GM12891 (cell line): ENCODE measurements around the gene TBX4.

Experiments
- DNase-seq: peaks from one replicate; pipeline ENCODE4 v3.0.0; 2011; ENCODE audit warnings: low spot score; ENCODE audit not compliant: insufficient read length
- FAIRE-seq: peaks from 2 replicates; lab custom pipeline; 2011; peaks lifted over from hg19 to GRCh38; lab: Jason Lieb, UNC
- PAX5 ChIP-seq: IDR thresholded peaks from 2 replicates; pipeline ENCODE4 v1.6.1; 2011; ENCODE audit warnings: low read length, moderate library complexity, mild to moderate bottlenecking; ENCODE audit not compliant: insufficient read depth, severe bottlenecking
- POLR2A ChIP-seq: IDR thresholded peaks from 2 replicates; pipeline ENCODE4 v1.6.1; 2011; ENCODE audit warnings: low read depth, low read length, control low read depth
- POLR2AphosphoS5 ChIP-seq: IDR thresholded peaks from 2 replicates; pipeline ENCODE4 v1.6.1; 2011; ENCODE audit warnings: low read depth, low read length, control low read depth
- POU2F2 ChIP-seq: IDR thresholded peaks from 2 replicates; pipeline ENCODE4 v1.6.1; 2011; ENCODE audit warnings: low read depth, mild to moderate bottlenecking, control low read depth, low read length, moderate library complexity
- SPI1 ChIP-seq: IDR thresholded peaks from 2 replicates; pipeline ENCODE4 v1.6.1; 2011; ENCODE audit warnings: low read depth, low read length, control low read depth
- TAF1 ChIP-seq: IDR thresholded peaks from 2 replicates; pipeline ENCODE4 v1.6.1; 2011; ENCODE audit warnings: low read depth, low read length, control low read depth

TBX4 gene

DNA sequence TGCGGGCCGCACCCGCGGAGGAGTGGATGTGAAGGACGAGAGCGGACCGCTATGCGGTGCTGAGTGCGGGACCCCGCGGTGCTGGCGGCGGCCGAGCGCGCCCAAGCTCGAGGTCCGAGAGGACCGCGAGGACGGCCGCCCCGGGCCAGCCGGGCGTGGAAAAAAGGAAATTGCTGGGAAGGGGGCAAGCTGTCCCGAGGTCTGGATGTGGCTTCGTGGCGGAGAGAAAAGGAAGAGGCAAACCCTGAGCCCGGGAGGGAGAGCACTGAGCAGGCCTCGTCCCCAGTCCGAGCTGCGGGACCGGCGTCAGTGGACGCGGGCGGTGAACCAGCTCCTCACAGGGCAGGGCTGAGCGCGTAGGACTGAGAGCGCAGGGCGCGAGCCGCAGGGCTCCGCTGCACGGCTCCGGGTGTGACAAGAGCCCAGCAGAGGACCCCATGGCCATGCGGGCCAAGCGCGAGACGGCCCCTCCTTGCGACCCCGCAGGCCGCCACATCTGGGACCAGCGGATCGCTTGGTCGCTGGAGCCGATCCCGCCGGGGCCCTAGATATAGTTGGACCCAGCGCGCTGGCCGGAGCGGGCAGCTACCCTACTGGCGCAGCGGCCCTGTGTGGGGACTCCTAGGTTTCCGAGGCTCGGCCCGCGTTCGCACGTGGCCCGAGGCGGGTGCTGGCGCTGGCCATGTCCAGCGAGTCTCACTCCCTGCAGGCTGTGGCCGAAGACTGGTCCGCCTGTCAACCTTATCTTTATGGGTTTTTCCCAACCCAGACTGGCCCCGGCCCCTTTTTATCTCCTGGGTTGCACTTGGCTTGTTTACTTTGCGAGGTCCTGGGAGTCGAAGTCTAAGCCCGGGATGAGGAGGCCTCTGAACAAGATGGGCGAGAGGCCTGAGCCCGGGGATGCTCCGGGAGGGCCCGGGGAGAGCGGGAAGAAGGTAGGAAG, 2.4 kb downstream of the TBX4 start:
- FAIRE-seq (no peak), DNase-seq (no peak)
- no peak for TF ChIP-seq POU2F2
- no peak for TF ChIP-seq POLR2AphosphoS5
- TF ChIP-seq POLR2A: no peak
- TF ChIP-seq TAF1: no peak
- no peak for TF ChIP-seq SPI1
- no peak for TF ChIP-seq PAX5

DNA sequence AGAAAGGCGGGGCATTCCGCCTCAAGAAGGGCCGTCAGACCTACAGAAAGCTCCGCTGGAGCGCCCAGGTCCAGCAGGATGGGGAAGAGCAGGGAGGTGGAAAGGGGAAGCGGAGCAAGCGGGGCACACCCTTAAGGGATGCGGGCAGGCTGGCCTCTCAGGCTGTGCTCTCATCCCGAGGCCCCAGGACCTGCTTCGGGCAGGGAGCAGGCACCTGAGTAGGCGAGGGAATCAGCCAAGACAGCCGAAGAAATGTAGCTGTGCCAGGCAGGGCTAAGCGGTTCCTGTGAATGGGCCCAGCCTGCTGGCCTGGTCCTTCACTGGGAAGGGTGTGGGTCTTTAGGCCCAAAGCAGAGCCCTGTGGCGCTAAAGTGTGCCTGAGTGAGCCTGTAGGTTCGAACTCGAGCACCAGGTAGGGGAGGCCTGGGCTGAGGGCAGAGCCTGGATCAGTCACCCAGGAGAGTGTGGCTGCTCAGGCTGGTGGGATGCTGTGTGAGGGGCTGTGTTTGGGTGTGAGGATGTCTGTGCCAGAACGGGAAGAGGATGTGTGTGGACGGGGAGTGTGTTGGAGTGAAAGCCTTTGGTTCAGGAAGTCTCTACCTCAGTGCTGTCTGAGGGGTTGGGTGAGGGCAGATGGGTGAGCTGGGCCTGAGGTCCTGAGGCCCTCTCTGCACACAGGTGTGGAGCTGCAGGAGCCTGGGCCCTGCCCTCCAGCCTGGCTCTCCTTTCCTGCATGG, 3.3 kb downstream of the TBX4 start:
- DNase-seq (no peak), FAIRE-seq (no peak)
- TF ChIP-seq PAX5 (no peak), POLR2A (no peak), POU2F2 (no peak), POLR2AphosphoS5 (no peak), SPI1 (no peak), TAF1 (no peak)

DNA sequence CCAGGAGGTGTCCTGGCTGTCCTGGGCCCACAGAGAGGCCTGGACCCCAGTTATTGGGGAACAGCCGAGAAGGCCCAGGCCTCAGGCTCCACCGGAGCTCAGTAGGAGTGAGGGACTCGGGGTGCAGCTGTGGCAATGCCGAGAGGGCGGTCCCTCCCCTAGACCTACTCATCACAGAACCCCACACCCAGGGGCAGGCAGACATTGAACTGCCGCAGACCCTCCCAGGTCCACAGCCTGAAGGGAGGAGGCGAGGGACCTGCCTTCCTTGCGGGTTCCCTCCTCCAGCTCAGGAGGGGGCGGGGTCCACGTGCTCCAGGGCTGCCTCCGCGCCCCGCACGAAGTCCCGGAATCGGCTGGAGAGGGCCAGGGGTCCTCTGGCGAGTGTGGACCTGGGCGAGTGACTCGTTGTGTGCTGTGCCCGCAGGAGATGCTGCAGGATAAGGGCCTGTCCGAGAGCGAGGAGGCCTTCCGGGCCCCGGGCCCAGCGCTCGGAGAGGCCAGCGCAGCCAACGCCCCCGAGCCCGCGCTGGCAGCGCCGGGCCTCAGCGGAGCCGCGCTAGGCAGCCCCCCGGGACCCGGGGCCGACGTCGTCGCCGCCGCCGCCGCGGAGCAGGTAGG, 3.9 kb downstream of the TBX4 start:
- no peak for FAIRE-seq
- no peak for TF ChIP-seq TAF1
- TF ChIP-seq PAX5: no peak
- no peak for TF ChIP-seq SPI1
- no peak for TF ChIP-seq POU2F2
- no peak for TF ChIP-seq POLR2A
- TF ChIP-seq POLR2AphosphoS5: no peak
- DNase-seq: no peak

DNA sequence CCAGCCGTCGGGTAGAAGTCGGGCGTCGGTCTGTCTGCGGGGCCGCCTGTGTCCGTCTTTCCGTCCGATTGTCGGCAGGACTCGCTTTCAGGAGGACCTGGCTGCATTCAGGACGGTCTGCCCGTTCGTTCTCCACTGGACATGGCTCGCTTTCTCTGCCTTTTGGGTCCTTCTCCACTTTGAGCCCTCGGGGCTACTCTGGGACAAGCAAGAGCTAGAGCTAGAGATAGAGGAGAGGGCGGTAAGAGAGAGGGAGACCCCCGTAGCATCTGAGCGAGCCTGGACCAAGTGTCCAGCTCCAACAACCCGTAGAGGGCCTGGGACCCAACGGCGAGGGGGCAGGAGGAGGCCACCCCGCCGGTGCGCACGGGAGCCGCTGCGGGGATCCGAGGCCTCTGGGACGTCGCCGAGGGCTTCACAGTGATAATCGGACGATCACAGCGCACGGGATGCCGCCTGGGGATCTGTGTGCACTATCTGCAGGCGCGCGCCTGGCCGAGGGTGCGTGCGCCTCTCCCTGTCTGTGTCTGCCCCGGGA, 4.5 kb downstream of the TBX4 start:
- FAIRE-seq (no peak), DNase-seq (no peak)
- TF ChIP-seq POLR2AphosphoS5 (no peak), POLR2A (no peak), TAF1 (no peak), POU2F2 (no peak), PAX5 (no peak), SPI1 (no peak)

DNA sequence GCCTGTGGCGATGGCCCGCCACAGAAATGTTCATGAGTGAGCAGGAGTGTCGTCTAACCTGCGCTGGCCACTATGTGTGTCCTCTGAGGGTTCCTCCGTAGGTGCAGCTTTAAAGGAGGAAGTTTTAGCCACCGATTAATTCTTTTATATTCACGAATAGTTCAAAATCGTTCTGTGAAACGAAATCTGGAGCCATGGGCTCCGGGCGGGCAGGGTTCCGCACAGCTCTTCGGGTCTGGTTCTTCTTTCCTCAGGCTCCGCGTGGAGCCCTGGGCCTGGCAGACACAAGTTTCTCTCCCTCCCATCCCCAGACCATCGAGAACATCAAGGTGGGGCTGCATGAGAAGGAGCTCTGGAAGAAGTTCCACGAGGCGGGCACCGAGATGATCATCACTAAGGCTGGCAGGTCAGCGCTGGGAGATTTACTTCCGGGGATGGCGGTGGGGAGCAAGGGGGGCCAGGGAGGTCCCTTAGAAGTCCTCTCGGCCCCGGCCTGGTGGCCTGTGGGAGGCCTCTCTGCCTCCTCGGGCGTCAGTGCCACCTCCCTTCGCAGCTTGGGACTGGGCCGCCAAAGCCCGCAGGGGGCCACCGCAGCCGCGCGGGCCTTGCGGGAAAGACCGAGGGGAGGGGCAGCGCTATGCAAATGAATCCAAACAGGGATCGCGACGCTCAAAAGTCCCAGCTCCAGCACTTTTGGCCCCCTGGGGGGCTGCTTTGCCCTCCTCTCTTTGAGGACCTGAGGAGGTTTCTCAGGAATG, 5.2 kb downstream of the TBX4 start:
- FAIRE-seq (no peak), DNase-seq (no peak)
- no peak for TF ChIP-seq SPI1

DNA sequence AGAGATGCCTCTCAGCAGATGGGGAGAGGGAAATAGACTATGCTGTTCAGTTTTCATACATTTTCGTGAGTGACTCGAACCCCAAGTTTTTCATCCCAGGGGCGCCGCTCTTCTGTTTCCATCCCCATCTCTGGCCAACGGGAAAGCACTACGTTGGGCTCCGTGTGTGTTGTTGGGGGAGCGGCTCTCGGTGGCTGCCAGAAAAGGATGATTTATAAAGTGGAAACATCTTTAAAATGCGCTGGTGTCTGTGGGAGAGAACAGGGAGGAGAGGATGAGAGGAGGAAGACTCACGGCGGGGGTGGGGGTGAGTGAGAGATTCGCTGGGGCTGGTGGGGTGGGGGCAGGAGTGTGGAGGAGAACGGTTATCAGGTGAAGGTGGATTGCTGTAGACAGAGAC, 5.8 kb downstream of the TBX4 start:
- no peak for DNase-seq
- TF ChIP-seq POLR2A: no peak
- TF ChIP-seq POU2F2: no peak
- no peak for TF ChIP-seq SPI1
- no peak for TF ChIP-seq TAF1
- TF ChIP-seq PAX5: no peak
- TF ChIP-seq POLR2AphosphoS5: no peak
- no peak for FAIRE-seq

DNA sequence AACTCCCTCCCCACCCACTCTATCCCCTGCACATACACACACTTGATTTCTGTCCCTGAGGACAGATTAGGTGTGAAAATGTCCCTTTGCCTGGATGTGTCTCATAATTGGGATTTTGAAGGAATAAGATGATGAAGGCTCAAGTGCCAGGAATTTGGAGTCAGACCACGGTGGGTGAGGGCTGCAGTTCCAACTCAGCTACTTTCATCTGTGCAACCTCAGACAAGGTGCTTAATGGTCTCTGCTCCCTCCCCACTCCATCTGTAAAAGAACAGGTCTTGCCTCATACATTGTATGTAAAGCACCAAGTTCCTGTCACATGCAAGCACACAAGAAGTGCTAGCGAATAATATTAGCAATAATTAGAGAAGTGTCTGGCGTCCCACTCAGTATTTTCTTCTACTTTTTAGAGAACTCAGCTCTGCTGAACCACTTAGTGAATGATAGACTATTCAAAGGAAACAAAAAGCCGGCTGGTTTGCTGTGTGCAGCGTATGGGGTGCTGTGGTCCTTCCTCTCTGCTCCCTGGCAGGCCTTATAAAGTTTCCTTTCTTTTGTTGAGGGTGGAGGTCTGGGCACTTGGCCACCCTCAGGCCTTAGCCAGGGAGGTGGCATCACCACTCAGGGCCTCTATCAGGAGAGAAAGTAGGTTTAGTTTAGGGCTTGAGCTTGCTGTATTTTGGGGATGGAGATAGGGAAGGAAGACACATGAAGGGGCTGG, 6.4 kb downstream of the TBX4 start:
- FAIRE-seq (no peak), DNase-seq (no peak)
- no peak for TF ChIP-seq POLR2AphosphoS5
- no peak for TF ChIP-seq SPI1
- no peak for TF ChIP-seq TAF1
- no peak for TF ChIP-seq POLR2A
- no peak for TF ChIP-seq POU2F2
- TF ChIP-seq PAX5: no peak

DNA sequence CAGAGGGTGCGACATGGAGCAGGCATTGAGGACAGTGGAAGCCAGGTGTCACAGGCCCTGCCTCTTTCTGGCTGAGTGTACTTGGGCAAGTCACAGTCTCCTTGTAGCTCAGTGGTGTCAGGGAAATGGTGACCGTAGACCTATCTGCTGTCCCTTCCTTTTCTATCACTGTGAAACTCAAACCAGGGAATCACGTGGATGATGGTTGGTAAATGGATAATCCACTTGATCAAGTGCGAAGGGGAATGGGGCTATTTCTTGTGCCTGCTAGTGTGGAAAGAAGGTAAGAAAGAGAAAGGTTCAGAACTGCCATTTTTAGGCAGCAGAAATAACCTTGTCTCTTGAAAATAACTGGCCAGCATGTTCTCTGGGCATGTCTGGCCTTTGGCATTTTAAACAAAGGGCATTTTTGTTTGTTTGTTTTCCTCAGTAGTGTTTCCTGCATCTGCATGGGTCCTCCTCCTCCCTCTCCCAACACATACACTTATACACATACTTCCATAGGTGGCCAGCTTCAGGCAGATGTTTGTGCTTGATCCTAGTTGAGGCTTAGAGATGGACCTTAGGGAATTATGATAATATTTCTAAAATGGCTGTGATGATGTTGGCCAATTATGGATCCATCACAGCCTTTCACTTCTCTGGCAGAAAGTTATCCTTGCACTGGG, 7.1 kb downstream of the TBX4 start:
- no peak for TF ChIP-seq PAX5
- TF ChIP-seq POU2F2: no peak
- TF ChIP-seq SPI1: no peak
- no peak for TF ChIP-seq TAF1
- no peak for TF ChIP-seq POLR2AphosphoS5
- no peak for TF ChIP-seq POLR2A
- DNase-seq (no peak), FAIRE-seq (no peak)
